Keratinocyte (primary cell): ENCODE measurements around the gene ADO.

Source experiments
- EZH2 ChIP-seq: IDR thresholded peaks from one replicate; pipeline ENCODE4 v1.6.1; 2012; ENCODE audit warnings: inconsistent platforms, mild to moderate bottlenecking, low read length, moderate library complexity
- TF ChIP-seq, protein P1 (sequence below), 3 experiments: IDR thresholded peaks in 1 of 3; conservative IDR thresholded peaks in 1 of 3; optimal IDR thresholded peaks in 1 of 3; 2 replicates in 2 of 3; 3 replicates in 1 of 3; pipeline versions ENCODE3 to v1.5.1; 2011; ENCODE audit warnings: low read length in 3 of 3, mild to moderate bottlenecking in 3 of 3, moderate library complexity in 2 of 3, control low read depth in 1 of 3, inconsistent platforms in 1 of 3; ENCODE audit not compliant: insufficient read depth in 2 of 3; ENCODE audit errors: extremely low read depth in 1 of 3

DNA sequence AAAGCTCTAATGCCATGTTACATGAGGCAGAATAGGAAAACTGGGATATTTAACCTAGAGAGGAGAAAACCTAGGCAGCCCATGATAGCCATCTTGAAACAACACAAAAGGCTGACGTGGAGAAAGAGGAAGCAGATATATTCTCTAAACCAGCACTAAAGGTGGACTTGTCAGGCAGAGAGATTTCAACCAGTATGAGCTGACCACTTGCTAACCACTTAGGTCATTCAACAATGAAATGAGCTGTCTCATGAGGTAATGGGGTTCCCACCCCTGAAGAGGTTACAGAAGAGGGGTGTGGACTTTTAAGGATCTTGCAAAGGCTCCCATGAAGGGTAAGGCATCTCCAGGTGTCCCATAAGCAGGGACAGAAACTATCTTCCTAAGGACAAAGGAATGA, 38.5 kb downstream of the ADO start:
- TF ChIP-seq, protein P1, sequence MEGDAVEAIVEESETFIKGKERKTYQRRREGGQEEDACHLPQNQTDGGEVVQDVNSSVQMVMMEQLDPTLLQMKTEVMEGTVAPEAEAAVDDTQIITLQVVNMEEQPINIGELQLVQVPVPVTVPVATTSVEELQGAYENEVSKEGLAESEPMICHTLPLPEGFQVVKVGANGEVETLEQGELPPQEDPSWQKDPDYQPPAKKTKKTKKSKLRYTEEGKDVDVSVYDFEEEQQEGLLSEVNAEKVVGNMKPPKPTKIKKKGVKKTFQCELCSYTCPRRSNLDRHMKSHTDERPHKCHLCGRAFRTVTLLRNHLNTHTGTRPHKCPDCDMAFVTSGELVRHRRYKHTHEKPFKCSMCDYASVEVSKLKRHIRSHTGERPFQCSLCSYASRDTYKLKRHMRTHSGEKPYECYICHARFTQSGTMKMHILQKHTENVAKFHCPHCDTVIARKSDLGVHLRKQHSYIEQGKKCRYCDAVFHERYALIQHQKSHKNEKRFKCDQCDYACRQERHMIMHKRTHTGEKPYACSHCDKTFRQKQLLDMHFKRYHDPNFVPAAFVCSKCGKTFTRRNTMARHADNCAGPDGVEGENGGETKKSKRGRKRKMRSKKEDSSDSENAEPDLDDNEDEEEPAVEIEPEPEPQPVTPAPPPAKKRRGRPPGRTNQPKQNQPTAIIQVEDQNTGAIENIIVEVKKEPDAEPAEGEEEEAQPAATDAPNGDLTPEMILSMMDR (optimal IDR thresholded peaks at IDR 0.05 in 1 of 3, IDR thresholded peaks at IDR 0.05 in 1 of 3, conservative IDR thresholded peaks at IDR 0.05 in 1 of 3; ENCODE audit: extremely low read depth in 1 of 3, insufficient read depth in 2 of 3, low read length in 3 of 3), result no peak
- no peak for TF ChIP-seq EZH2
